ENCODE data around the gene SIGLEC12.

- TF ChIP-seq NR3C1 (CRISPR knock-in tag; IDR thresholded peaks at IDR 0.05) (no peak), MYC (CRISPR knock-in tag; IDR thresholded peaks at IDR 0.05; ENCODE audit: borderline replicate concordance) (no peak), ARNTL (CRISPR knock-in tag; IDR thresholded peaks at IDR 0.05) (no peak), ZNF274 (CRISPR knock-in tag; IDR thresholded peaks at IDR 0.05) (no peak)
These were observed 6.6 kb upstream of the SIGLEC12 start for GRCh38 chr19:51508059-51508733.

All from HepG2 (cell line).